H1 (cell line): ENCODE data around the gene KIF26B. TPM values are rescaled to one million over a fixed set of nuclear protein-coding genes. Genes with fewer than 3 reads are reported as not detected.

Experiments
- CTCF ChIA-PET: fragments of 300-600 bp; sonication (Branson Sonifier 250); formaldehyde crosslinking; loops from one replicate; lab custom pipeline; 2021; ENCODE audit not compliant: partially characterized antibody; lab: Charles Lee
- POLR2A ChIA-PET: fragments of 300-600 bp; sonication (Branson Sonifier 250); formaldehyde crosslinking; loops from one replicate; lab custom pipeline; 2021; ENCODE audit warnings: inconsistent platforms; ENCODE audit not compliant: partially characterized antibody; lab: Charles Lee
- DNase-seq, 2 experiments: peaks; one replicate each; pipeline versions ENCODE4 v3.0.0 to v3.0.0-alpha.2; 2010 to 2022; ENCODE audit warnings: low spot score in 2 of 2, low read depth in 1 of 2, mixed read lengths in 1 of 2
- FAIRE-seq: peaks from 2 replicates; lab custom pipeline; 2011; peaks lifted over from hg19 to GRCh38; lab: Jason Lieb, UNC
- H2AFZ ChIP-seq: 2 replicates; pipeline ENCODE4 v1.8.1; 2012; ENCODE audit warnings: low read length, inconsistent platforms
- H2AK5ac ChIP-seq: 2 replicates; pipeline ENCODE4 v1.6.1; 2013; ENCODE audit warnings: low read depth, low read length
- H2BK120ac ChIP-seq: replicated peaks from 2 replicates; pipeline ENCODE3; 2013; ENCODE audit warnings: low read depth, low read length, inconsistent platforms
- H2BK12ac ChIP-seq: 2 replicates; pipeline ENCODE4 v1.6.1; 2013; ENCODE audit warnings: low read depth, low read length
- H2BK15ac ChIP-seq: 2 replicates; pipeline ENCODE4 v1.6.1; 2013; ENCODE audit warnings: low read length
- H2BK20ac ChIP-seq: 2 replicates; pipeline ENCODE4 v1.6.1; 2013; ENCODE audit warnings: low read length
- H2BK5ac ChIP-seq: 2 replicates; pipeline ENCODE4 v1.6.1; 2013; ENCODE audit warnings: low read depth, low read length
- H3K14ac ChIP-seq: 2 replicates; pipeline ENCODE4 v1.6.1; 2013; ENCODE audit warnings: inconsistent platforms; ENCODE audit not compliant: insufficient read length
- H3K18ac ChIP-seq: 2 replicates; pipeline ENCODE4 v1.6.1; 2013; ENCODE audit warnings: low read length; ENCODE audit errors: extremely low read depth
- H3K23ac ChIP-seq: 2 replicates; pipeline ENCODE4 v1.6.1; 2013; ENCODE audit warnings: inconsistent platforms; ENCODE audit not compliant: insufficient read length
- H3K23me2 ChIP-seq: 2 replicates; pipeline ENCODE4 v1.6.1; 2013; ENCODE audit warnings: low read depth, low read length
- H3K27ac ChIP-seq: 2 replicates; pipeline ENCODE4 v1.6.1; 2011; ENCODE audit warnings: low read depth, low read length, inconsistent platforms
- H3K27me3 ChIP-seq, 4 experiments: replicated peaks in 1 of 4; 1 replicate in 1 of 4; 2 replicates in 3 of 4; pipeline versions ENCODE4 v1.6.1 to v1.8.1; 2011 to 2013; ENCODE audit warnings: low read length in 3 of 4, mild to moderate bottlenecking in 3 of 4, inconsistent platforms in 2 of 4, mixed read lengths in 2 of 4, moderate library complexity in 1 of 4; ENCODE audit not compliant: control insufficient read depth in 3 of 4, insufficient read depth in 3 of 4; ENCODE audit errors: extremely low read depth in 1 of 4
- H3K36me3 ChIP-seq, 4 experiments: 2 replicates each; pipeline versions ENCODE4 v1.6.1 to v1.8.1; 2011 to 2013; ENCODE audit warnings: mild to moderate bottlenecking in 4 of 4, low read length in 3 of 4, moderate library complexity in 2 of 4, control low read depth in 1 of 4, inconsistent platforms in 1 of 4; ENCODE audit not compliant: insufficient read depth in 4 of 4, control insufficient read depth in 2 of 4
- H3K4ac ChIP-seq: replicated peaks from 2 replicates; pipeline ENCODE3; 2013; ENCODE audit warnings: low read length, low read depth, mixed read lengths, inconsistent platforms; ENCODE audit not compliant: insufficient read length
- H3K4me1 ChIP-seq, 4 experiments: replicated peaks in 1 of 4; 1 replicate in 1 of 4; 2 replicates in 3 of 4; pipeline versions ENCODE4 v1.6.1 to v1.8.1; 2011 to 2013; ENCODE audit warnings: low read length in 3 of 4, inconsistent platforms in 2 of 4, mixed read lengths in 1 of 4; ENCODE audit not compliant: insufficient read depth in 4 of 4, control insufficient read depth in 3 of 4
- H3K4me2 ChIP-seq, 2 experiments: 2 replicates each; pipeline versions ENCODE4 v1.6.1 to v1.8.1; 2011 to 2013; ENCODE audit warnings: low read depth in 2 of 2, low read length in 2 of 2, control low read depth in 1 of 2, inconsistent platforms in 1 of 2, mild to moderate bottlenecking in 1 of 2; ENCODE audit not compliant: insufficient read depth in 1 of 2
- H3K4me3 ChIP-seq, 4 experiments: fragments of 200-600, 300-600 bp in 1 of 4; sonication (generic), shearing (Covaris generic), sonication (Bioruptor Twin) in 1 of 4; 2 replicates each; pipeline versions ENCODE4 v1.5.1 to v1.8.1; 2011 to 2016; ENCODE audit warnings: low read length in 4 of 4, low read depth in 3 of 4, control low read depth in 2 of 4, inconsistent platforms in 2 of 4, mild to moderate bottlenecking in 2 of 4, mixed read lengths in 1 of 4, moderate library complexity in 1 of 4; ENCODE audit not compliant: insufficient read depth in 2 of 4; ENCODE audit errors: extremely low read depth in 1 of 4
- H3K56ac ChIP-seq: replicated peaks from 2 replicates; pipeline ENCODE3; 2013; ENCODE audit warnings: low read depth, mild to moderate bottlenecking, mixed read lengths, low read length, inconsistent platforms; ENCODE audit not compliant: insufficient read length
- H3K79me1 ChIP-seq: 2 replicates; pipeline ENCODE4 v1.6.1; 2013; ENCODE audit warnings: low read depth, low read length, control low read depth
- H3K79me2 ChIP-seq, 2 experiments: 2 replicates each; pipeline versions ENCODE4 v1.6.1 to v1.8.1; 2012 to 2013; ENCODE audit warnings: low read length in 2 of 2, mild to moderate bottlenecking in 2 of 2, inconsistent platforms in 1 of 2; ENCODE audit not compliant: insufficient read depth in 2 of 2, control insufficient read depth in 1 of 2
- H3K9ac ChIP-seq, 4 experiments: replicated peaks in 1 of 4; 1 replicate in 1 of 4; 2 replicates in 3 of 4; pipeline versions ENCODE4 v1.6.1 to v1.8.1; 2011 to 2013; ENCODE audit warnings: low read depth in 3 of 4, low read length in 3 of 4, control low read depth in 2 of 4, mild to moderate bottlenecking in 2 of 4, moderate library complexity in 2 of 4, inconsistent platforms in 1 of 4; ENCODE audit errors: extremely low read depth in 1 of 4
- H3K9me3 ChIP-seq, 2 experiments: 2 replicates each; pipeline versions ENCODE4 v1.6.1 to v1.8.1; 2012 to 2013; ENCODE audit warnings: mild to moderate bottlenecking in 2 of 2, moderate library complexity in 2 of 2, control low read depth in 1 of 2, inconsistent platforms in 1 of 2, low read depth in 1 of 2, low read length in 1 of 2, mixed read lengths in 1 of 2; ENCODE audit not compliant: insufficient read depth in 2 of 2
- H4K20me1 ChIP-seq, 2 experiments: replicated peaks in 1 of 2; 2 replicates each; pipeline versions ENCODE3 to v1.8.1; 2011 to 2013; ENCODE audit warnings: inconsistent platforms in 2 of 2, low read length in 2 of 2, mild to moderate bottlenecking in 1 of 2; ENCODE audit not compliant: insufficient read depth in 2 of 2, control insufficient read depth in 1 of 2
- H4K5ac ChIP-seq: 2 replicates; pipeline ENCODE4 v1.6.1; 2013; ENCODE audit warnings: low read length, low read depth, mixed read lengths, inconsistent platforms; ENCODE audit not compliant: insufficient read length
- H4K8ac ChIP-seq: 2 replicates; pipeline ENCODE4 v1.8.0; 2013; ENCODE audit warnings: mild to moderate bottlenecking, moderate library complexity, low read length, inconsistent platforms; ENCODE audit not compliant: insufficient read depth; ENCODE audit errors: extremely low read depth
- H4K91ac ChIP-seq: replicated peaks from 2 replicates; pipeline ENCODE3; 2013; ENCODE audit warnings: low read length, mixed read lengths, inconsistent platforms; ENCODE audit not compliant: insufficient read length
- ATF3 ChIP-seq: IDR thresholded peaks from 2 replicates; pipeline ENCODE4 v1.6.1; 2011; ENCODE audit warnings: low read depth, mild to moderate bottlenecking, low read length; ENCODE audit not compliant: insufficient read depth
- EZH2 ChIP-seq: fragments of 200-600 bp; sonication (generic); IDR thresholded peaks from 2 replicates; pipeline ENCODE4 v1.7.1; 2012; ENCODE audit warnings: low read depth, mild to moderate bottlenecking, moderate library complexity, low read length, inconsistent platforms; ENCODE audit not compliant: severe bottlenecking
- MAX ChIP-seq: IDR thresholded peaks from 2 replicates; pipeline ENCODE4 v1.6.1; 2012; ENCODE audit warnings: inconsistent platforms
- RNF2 ChIP-seq: fragments of 200-900, 300-1000 bp; sonication (generic); IDR thresholded peaks from 2 replicates; pipeline ENCODE4 v1.7.1; 2016; ENCODE audit warnings: borderline replicate concordance, low read depth, mild to moderate bottlenecking, antibody characterized with exemption, low read length; ENCODE audit not compliant: poor library complexity, severe bottlenecking; ENCODE audit errors: missing control alignments
- SP2 ChIP-seq: IDR thresholded peaks from 2 replicates; pipeline ENCODE4 v1.6.1; 2012; ENCODE audit warnings: mild to moderate bottlenecking, low read length, inconsistent platforms
- SUZ12 ChIP-seq: fragments of 200-600 bp; sonication (generic); IDR thresholded peaks from 2 replicates; pipeline ENCODE4 v1.6.1; 2012; ENCODE audit warnings: mild to moderate bottlenecking, inconsistent platforms, low read length, moderate library complexity, mixed read lengths
- TBP ChIP-seq: IDR thresholded peaks from 2 replicates; pipeline ENCODE4 v1.6.1; 2011; ENCODE audit warnings: low read depth, low read length, improper control_type of control experiment
- WGBS, 2 experiments: shearing (Covaris generic) in 1 of 2; methylation state at CpG; one replicate each; pipeline versions ENCODE4 v1.1.6 to v1.1.7; 2013 to 2015; ENCODE audit warnings: low lambda C conversion rate in 2 of 2, mixed read lengths in 2 of 2, inconsistent platforms in 1 of 2, low coverage in 1 of 2, missing lambda C conversion rate in 1 of 2; ENCODE audit not compliant: insufficient replicate concordance in 2 of 2, insufficient coverage in 1 of 2, insufficient read length in 1 of 2; ENCODE audit errors: extremely low coverage in 1 of 2, missing lambda C conversion rate in 1 of 2; 5-methylcytosine and 5-hydroxymethylcytosine counted together
- polyA plus RNA-seq, 7 experiments: library from polyadenylated mRNA; depleted of rRNA in 3 of 7; stranded (reverse) in 5 of 7; unstranded in 2 of 7; fragments of >200 nt in 5 of 7; fragments of 200-250 nt in 2 of 7; gene quantifications; 1 replicate in 5 of 7; 2 replicates in 1 of 7; 4 replicates in 1 of 7; pipeline versions ENCODE4 v1.2.1 to v1.2.3, GENCODE V29; 2011 to 2013; ENCODE audit warnings: missing spikeins in 2 of 7, mixed read lengths in 2 of 7
- total RNA-seq: library from RNA; stranded (reverse); fragmentation: NEBNext Ultra II Directional; extraction: Animal tissue kit (Norgen Biotek cat#: 25700); gene quantifications from 2 replicates; pipeline ENCODE4 v1.2.1, GENCODE V29; 2021

Gene KIF26B
- total and polyA plus RNA-seq, 2 of the 8 experiments (the other 6 are each of a cell fraction or from before 2014, with no cell fraction given): 0.06 to 0.28 TPM

- Histone ChIP-seq H3K4ac (no peak overlapping the region), H2BK12ac (peak overlapping the region; percentile 71; the same call in 1 of the 2 replicates), H3K18ac (no peak overlapping the region), H2BK120ac (no peak overlapping the region), H2AFZ (0 out of 2 replicates have a peak overlapping the region, but pooled peaks have one; percentile 28), H3K23ac (no peak overlapping the region), H2BK5ac (no peak overlapping the region), H3K27ac (no peak overlapping the region), H2BK15ac (no peak overlapping the region), H2AK5ac (no peak overlapping the region), H3K14ac (no peak overlapping the region), H4K91ac (no peak overlapping the region), H3K4me3 (peak overlapping the region; percentile 32 to 73 (median 45)), H2BK20ac (no peak overlapping the region), H3K56ac (no peak overlapping the region), H3K27me3 (peaks cover 28 to 54% (median 45%) of the 10 kb centered on the region in 4 experiments), H3K79me1 (no peaks in the 10 kb centered on the region), H4K8ac (no peak overlapping the region; the same call in 1 of the 2 replicates), H3K9me3 (no peaks in the 10 kb centered on the region), H3K36me3 (0 out of 8 replicates have a peak, but pooled peaks cover 0 to 2% (median 0%) of the 10 kb centered on the region in 4 experiments), H4K20me1 (peaks cover 0 to 6% of the 10 kb centered on the region in 2 experiments), H3K9ac (no peak overlapping the region), H3K4me2 (peak overlapping the region; percentile 84 to 91), H4K5ac (no peak overlapping the region), H3K4me1 (peaks cover 0 to 21% (median 8%) of the 10 kb centered on the region in 4 experiments; a peak in 5 of 7 replicates), H3K23me2 (peaks cover 18% of the 10 kb centered on the region), H3K79me2 (no peaks in the 10 kb centered on the region)
- FAIRE-seq: no peak
- 2% methylated on average over 42 of the region's 76 CpGs; no CpG with 5 or more reads in 1 of the 2 experiments for WGBS, 2 experiments
- CTCF ChIA-PET: interaction anchor here (0.7 to 4.4 kb wide), 48 partner anchors 12 to 1298 kb away, joined by 3 to 37 read pairs (median 4); no protein-coding TSS in a partner anchor
- DNase-seq: peak in 1 of 2 experiments; percentile 71
- POLR2A ChIA-PET: interaction anchor here (0.6 to 0.8 kb wide), 2 partner anchors 167 to 227 kb away, joined by 3 to 4 read pairs; no protein-coding TSS in a partner anchor
- peak; percentile 37 for TF ChIP-seq RNF2
- peak; percentile 59; the same call in 1 of the 2 replicates for TF ChIP-seq SUZ12
- TF ChIP-seq EZH2: peak; percentile 59
- peak; percentile 39; the same call in 1 of the 2 replicates for TF ChIP-seq ATF3
- no peak for TF ChIP-seq SP2
- no peak for TF ChIP-seq TBP
- TF ChIP-seq MAX: peak; percentile 35
Observed at GRCh38 chr1:245153552-245154428, 995 bp upstream of the KIF26B start.
